WTC11 (cell line): ENCODE results near the gene CNIH3. TPM values are rescaled to one million over a fixed set of nuclear protein-coding genes. Genes with fewer than 3 reads are reported as not detected.
A peak's percentile ranks its signal among the peaks of the same experiment; 100 is the strongest.

Experiments
- FOXP1 ChIP-seq: sonication (generic); formaldehyde crosslinking; IDR thresholded peaks from 2 replicates; pipeline ENCODE4 v1.8.0; 2022; ENCODE audit warnings: missing genetic modification reagents, mild to moderate bottlenecking, moderate library complexity, borderline replicate concordance
- IRF2 ChIP-seq: sonication (generic); formaldehyde crosslinking; IDR thresholded peaks from 2 replicates; pipeline ENCODE4 v1.8.0; 2022; ENCODE audit warnings: low read depth, missing genetic modification reagents, borderline replicate concordance
- NFATC4 ChIP-seq: fragments of 250-450 bp; sonication (Bioruptor Pico); IDR thresholded peaks from 2 replicates; pipeline ENCODE4 v1.9.0; 2021; ENCODE audit warnings: mild to moderate bottlenecking
- NFE2L1 ChIP-seq: sonication (generic); formaldehyde crosslinking; IDR thresholded peaks from 2 replicates; pipeline ENCODE4 v1.8.1; 2023; ENCODE audit warnings: missing genetic modification reagents
- NR2C2 ChIP-seq: sonication (generic); formaldehyde crosslinking; IDR thresholded peaks from 2 replicates; pipeline ENCODE4 v1.8.0; 2022; ENCODE audit warnings: mild to moderate bottlenecking, missing genetic modification reagents
- TEAD1 ChIP-seq: sonication (generic); formaldehyde crosslinking; IDR thresholded peaks from 2 replicates; pipeline ENCODE4 v1.8.0; 2022; ENCODE audit warnings: mild to moderate bottlenecking, missing genetic modification reagents
- TP53 ChIP-seq: sonication (generic); formaldehyde crosslinking; IDR thresholded peaks from 2 replicates; pipeline ENCODE4 v1.8.1; 2023; ENCODE audit warnings: mild to moderate bottlenecking, missing genetic modification reagents
- ZNF121 ChIP-seq: sonication (generic); formaldehyde crosslinking; IDR thresholded peaks from 2 replicates; pipeline ENCODE4 v1.8.0; 2023; ENCODE audit warnings: missing genetic modification reagents
- ZNF219 ChIP-seq: sonication (generic); formaldehyde crosslinking; IDR thresholded peaks from 2 replicates; pipeline ENCODE4 v1.8.0; 2023; ENCODE audit warnings: missing genetic modification reagents, mild to moderate bottlenecking, borderline replicate concordance
- ZNF232 ChIP-seq: sonication (generic); formaldehyde crosslinking; IDR thresholded peaks from 2 replicates; pipeline ENCODE4 v1.8.0; 2022; ENCODE audit warnings: mild to moderate bottlenecking, missing genetic modification reagents
- ZNF416 ChIP-seq: fragments of 250-450 bp; sonication (Bioruptor Pico); IDR thresholded peaks from 2 replicates; pipeline ENCODE4 v1.9.0; 2021; ENCODE audit warnings: mild to moderate bottlenecking, inconsistent platforms
- ZNF671 ChIP-seq: fragments of 250-450 bp; sonication (Bioruptor Pico); IDR thresholded peaks from 2 replicates; pipeline ENCODE4 v1.8.0; 2021; ENCODE audit warnings: mild to moderate bottlenecking
- total RNA-seq: library from RNA; stranded (reverse); gene quantifications from 3 replicates; pipeline ENCODE4 v1.2.3, GENCODE V29; 2021
- TF ChIP-seq, protein P1 (sequence below): fragments of 200-600 bp; IDR thresholded peaks from 2 replicates; pipeline ENCODE4 v1.8.0; 2022; ENCODE audit warnings: antibody characterized with exemption
- TF ChIP-seq, protein P2 (sequence below): fragments of 250-450 bp; sonication (Bioruptor Pico); IDR thresholded peaks from 2 replicates; pipeline ENCODE4 v1.9.0; 2021; ENCODE audit warnings: mild to moderate bottlenecking, borderline replicate concordance
- TF ChIP-seq, protein P3 (sequence below): sonication (generic); formaldehyde crosslinking; IDR thresholded peaks from 2 replicates; pipeline ENCODE4 v1.8.0; 2022; ENCODE audit warnings: mild to moderate bottlenecking, missing genetic modification reagents
- TF ChIP-seq, protein P4 (sequence below): sonication (generic); formaldehyde crosslinking; conservative IDR thresholded peaks from 2 replicates; pipeline ENCODE4 v1.8.1; 2022; ENCODE audit warnings: mild to moderate bottlenecking, missing genetic modification reagents
- TF ChIP-seq, protein P5 (sequence below): fragments of 250-450 bp; sonication (Bioruptor Pico); IDR thresholded peaks from 2 replicates; pipeline ENCODE4 v1.8.0; 2021; ENCODE audit warnings: mild to moderate bottlenecking
- TF ChIP-seq, protein P6 (sequence below): fragments of 250-450 bp; sonication (Bioruptor Pico); IDR thresholded peaks from 2 replicates; pipeline ENCODE4 v1.9.0; 2021; ENCODE audit warnings: mild to moderate bottlenecking
- TF ChIP-seq, protein P7 (sequence below): sonication (generic); formaldehyde crosslinking; IDR thresholded peaks from 2 replicates; pipeline ENCODE4 v1.8.1; 2022; ENCODE audit warnings: mild to moderate bottlenecking, missing genetic modification reagents, moderate library complexity, borderline replicate concordance
- TF ChIP-seq, protein P8 (sequence below): sonication (generic); formaldehyde crosslinking; IDR thresholded peaks from 2 replicates; pipeline ENCODE4 v1.8.0; 2023; ENCODE audit warnings: mild to moderate bottlenecking, missing genetic modification reagents
- TF ChIP-seq, protein P9 (sequence below): sonication (generic); formaldehyde crosslinking; IDR thresholded peaks from 2 replicates; pipeline ENCODE4 v1.8.0; 2022; ENCODE audit warnings: missing genetic modification reagents

Gene CNIH3
- total RNA-seq, 1 experiment from 2014 or later, result 8.1 TPM

DNA sequence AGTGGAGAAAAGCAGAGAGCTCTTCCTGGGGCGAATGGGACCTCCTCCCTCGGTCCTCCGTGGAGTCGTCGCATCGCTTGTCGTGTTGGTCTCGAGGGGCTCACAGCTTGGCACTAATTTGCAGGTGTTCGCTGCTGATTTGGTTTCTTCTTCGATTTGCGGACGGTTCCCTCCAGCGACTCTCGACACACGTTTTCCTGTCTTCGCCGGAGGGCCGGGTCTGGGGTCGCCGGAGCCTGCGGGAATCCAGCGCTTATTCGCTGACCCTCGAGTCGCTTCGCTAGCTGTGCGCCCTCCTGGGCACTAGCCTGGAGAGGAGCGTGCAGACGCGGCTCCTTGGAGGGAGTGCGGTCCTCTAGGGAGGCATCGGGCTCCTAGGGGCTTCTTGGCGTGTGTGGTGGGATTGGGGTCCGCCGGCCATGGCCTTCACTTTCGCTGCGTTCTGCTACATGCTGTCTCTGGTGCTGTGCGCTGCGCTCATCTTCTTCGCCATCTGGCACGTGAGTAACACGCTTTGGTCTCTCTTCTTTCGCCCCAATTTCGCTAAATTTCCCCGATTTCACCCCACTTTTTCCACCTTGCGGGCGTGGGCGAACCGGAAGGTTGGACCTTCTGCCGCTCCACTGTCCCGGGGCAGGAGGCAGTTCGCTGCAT, 766 bp downstream of the CNIH3 start (continued):
- TF ChIP-seq, protein P1, sequence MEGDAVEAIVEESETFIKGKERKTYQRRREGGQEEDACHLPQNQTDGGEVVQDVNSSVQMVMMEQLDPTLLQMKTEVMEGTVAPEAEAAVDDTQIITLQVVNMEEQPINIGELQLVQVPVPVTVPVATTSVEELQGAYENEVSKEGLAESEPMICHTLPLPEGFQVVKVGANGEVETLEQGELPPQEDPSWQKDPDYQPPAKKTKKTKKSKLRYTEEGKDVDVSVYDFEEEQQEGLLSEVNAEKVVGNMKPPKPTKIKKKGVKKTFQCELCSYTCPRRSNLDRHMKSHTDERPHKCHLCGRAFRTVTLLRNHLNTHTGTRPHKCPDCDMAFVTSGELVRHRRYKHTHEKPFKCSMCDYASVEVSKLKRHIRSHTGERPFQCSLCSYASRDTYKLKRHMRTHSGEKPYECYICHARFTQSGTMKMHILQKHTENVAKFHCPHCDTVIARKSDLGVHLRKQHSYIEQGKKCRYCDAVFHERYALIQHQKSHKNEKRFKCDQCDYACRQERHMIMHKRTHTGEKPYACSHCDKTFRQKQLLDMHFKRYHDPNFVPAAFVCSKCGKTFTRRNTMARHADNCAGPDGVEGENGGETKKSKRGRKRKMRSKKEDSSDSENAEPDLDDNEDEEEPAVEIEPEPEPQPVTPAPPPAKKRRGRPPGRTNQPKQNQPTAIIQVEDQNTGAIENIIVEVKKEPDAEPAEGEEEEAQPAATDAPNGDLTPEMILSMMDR, result no peak
- TF ChIP-seq ZNF219 (CRISPR knock-in tag) (no peak; the same call in 1 of the 2 replicates), TP53 (CRISPR knock-in tag) (0 out of 2 replicates have a peak, but pooled peaks have one; percentile 54), IRF2 (CRISPR knock-in tag) (0 out of 2 replicates have a peak, but pooled peaks have one; percentile 44), ZNF121 (no peak), NR2C2 (peak; percentile 46; the same call in 1 of the 2 replicates), NFATC4 (CRISPR knock-in tag) (no peak), ZNF232 (CRISPR knock-in tag) (no peak), ZNF416 (CRISPR knock-in tag) (no peak), ZNF671 (CRISPR knock-in tag) (no peak), FOXP1 (CRISPR knock-in tag) (peak; percentile 55; the same call in 1 of the 2 replicates), NFE2L1 (CRISPR knock-in tag) (peak; percentile 35; the same call in 1 of the 2 replicates), TEAD1 (CRISPR knock-in tag) (no peak)
- TF ChIP-seq, protein P2, sequence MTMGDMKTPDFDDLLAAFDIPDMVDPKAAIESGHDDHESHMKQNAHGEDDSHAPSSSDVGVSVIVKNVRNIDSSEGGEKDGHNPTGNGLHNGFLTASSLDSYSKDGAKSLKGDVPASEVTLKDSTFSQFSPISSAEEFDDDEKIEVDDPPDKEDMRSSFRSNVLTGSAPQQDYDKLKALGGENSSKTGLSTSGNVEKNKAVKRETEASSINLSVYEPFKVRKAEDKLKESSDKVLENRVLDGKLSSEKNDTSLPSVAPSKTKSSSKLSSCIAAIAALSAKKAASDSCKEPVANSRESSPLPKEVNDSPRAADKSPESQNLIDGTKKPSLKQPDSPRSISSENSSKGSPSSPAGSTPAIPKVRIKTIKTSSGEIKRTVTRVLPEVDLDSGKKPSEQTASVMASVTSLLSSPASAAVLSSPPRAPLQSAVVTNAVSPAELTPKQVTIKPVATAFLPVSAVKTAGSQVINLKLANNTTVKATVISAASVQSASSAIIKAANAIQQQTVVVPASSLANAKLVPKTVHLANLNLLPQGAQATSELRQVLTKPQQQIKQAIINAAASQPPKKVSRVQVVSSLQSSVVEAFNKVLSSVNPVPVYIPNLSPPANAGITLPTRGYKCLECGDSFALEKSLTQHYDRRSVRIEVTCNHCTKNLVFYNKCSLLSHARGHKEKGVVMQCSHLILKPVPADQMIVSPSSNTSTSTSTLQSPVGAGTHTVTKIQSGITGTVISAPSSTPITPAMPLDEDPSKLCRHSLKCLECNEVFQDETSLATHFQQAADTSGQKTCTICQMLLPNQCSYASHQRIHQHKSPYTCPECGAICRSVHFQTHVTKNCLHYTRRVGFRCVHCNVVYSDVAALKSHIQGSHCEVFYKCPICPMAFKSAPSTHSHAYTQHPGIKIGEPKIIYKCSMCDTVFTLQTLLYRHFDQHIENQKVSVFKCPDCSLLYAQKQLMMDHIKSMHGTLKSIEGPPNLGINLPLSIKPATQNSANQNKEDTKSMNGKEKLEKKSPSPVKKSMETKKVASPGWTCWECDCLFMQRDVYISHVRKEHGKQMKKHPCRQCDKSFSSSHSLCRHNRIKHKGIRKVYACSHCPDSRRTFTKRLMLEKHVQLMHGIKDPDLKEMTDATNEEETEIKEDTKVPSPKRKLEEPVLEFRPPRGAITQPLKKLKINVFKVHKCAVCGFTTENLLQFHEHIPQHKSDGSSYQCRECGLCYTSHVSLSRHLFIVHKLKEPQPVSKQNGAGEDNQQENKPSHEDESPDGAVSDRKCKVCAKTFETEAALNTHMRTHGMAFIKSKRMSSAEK (CRISPR knock-in tag), result no peak
- TF ChIP-seq, protein P3, sequence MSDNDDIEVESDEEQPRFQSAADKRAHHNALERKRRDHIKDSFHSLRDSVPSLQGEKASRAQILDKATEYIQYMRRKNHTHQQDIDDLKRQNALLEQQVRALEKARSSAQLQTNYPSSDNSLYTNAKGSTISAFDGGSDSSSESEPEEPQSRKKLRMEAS (CRISPR knock-in tag), result 0 out of 2 replicates have a peak, but pooled peaks have one; percentile 34
- TF ChIP-seq, protein P4, sequence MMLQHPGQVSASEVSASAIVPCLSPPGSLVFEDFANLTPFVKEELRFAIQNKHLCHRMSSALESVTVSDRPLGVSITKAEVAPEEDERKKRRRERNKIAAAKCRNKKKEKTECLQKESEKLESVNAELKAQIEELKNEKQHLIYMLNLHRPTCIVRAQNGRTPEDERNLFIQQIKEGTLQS (CRISPR knock-in tag), result no peak
- TF ChIP-seq, protein P5, sequence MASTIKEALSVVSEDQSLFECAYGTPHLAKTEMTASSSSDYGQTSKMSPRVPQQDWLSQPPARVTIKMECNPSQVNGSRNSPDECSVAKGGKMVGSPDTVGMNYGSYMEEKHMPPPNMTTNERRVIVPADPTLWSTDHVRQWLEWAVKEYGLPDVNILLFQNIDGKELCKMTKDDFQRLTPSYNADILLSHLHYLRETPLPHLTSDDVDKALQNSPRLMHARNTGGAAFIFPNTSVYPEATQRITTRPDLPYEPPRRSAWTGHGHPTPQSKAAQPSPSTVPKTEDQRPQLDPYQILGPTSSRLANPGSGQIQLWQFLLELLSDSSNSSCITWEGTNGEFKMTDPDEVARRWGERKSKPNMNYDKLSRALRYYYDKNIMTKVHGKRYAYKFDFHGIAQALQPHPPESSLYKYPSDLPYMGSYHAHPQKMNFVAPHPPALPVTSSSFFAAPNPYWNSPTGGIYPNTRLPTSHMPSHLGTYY (CRISPR knock-in tag), result no peak
- TF ChIP-seq, protein P6, sequence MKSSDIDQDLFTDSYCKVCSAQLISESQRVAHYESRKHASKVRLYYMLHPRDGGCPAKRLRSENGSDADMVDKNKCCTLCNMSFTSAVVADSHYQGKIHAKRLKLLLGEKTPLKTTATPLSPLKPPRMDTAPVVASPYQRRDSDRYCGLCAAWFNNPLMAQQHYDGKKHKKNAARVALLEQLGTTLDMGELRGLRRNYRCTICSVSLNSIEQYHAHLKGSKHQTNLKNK (CRISPR knock-in tag), result no peak
- TF ChIP-seq, protein P7, sequence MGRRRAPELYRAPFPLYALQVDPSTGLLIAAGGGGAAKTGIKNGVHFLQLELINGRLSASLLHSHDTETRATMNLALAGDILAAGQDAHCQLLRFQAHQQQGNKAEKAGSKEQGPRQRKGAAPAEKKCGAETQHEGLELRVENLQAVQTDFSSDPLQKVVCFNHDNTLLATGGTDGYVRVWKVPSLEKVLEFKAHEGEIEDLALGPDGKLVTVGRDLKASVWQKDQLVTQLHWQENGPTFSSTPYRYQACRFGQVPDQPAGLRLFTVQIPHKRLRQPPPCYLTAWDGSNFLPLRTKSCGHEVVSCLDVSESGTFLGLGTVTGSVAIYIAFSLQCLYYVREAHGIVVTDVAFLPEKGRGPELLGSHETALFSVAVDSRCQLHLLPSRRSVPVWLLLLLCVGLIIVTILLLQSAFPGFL (CRISPR knock-in tag), result no peak
- TF ChIP-seq, protein P8, sequence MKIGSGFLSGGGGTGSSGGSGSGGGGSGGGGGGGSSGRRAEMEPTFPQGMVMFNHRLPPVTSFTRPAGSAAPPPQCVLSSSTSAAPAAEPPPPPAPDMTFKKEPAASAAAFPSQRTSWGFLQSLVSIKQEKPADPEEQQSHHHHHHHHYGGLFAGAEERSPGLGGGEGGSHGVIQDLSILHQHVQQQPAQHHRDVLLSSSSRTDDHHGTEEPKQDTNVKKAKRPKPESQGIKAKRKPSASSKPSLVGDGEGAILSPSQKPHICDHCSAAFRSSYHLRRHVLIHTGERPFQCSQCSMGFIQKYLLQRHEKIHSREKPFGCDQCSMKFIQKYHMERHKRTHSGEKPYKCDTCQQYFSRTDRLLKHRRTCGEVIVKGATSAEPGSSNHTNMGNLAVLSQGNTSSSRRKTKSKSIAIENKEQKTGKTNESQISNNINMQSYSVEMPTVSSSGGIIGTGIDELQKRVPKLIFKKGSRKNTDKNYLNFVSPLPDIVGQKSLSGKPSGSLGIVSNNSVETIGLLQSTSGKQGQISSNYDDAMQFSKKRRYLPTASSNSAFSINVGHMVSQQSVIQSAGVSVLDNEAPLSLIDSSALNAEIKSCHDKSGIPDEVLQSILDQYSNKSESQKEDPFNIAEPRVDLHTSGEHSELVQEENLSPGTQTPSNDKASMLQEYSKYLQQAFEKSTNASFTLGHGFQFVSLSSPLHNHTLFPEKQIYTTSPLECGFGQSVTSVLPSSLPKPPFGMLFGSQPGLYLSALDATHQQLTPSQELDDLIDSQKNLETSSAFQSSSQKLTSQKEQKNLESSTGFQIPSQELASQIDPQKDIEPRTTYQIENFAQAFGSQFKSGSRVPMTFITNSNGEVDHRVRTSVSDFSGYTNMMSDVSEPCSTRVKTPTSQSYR (CRISPR knock-in tag), result 0 out of 2 replicates have a peak, but pooled peaks have one; percentile 29
- TF ChIP-seq, protein P9, sequence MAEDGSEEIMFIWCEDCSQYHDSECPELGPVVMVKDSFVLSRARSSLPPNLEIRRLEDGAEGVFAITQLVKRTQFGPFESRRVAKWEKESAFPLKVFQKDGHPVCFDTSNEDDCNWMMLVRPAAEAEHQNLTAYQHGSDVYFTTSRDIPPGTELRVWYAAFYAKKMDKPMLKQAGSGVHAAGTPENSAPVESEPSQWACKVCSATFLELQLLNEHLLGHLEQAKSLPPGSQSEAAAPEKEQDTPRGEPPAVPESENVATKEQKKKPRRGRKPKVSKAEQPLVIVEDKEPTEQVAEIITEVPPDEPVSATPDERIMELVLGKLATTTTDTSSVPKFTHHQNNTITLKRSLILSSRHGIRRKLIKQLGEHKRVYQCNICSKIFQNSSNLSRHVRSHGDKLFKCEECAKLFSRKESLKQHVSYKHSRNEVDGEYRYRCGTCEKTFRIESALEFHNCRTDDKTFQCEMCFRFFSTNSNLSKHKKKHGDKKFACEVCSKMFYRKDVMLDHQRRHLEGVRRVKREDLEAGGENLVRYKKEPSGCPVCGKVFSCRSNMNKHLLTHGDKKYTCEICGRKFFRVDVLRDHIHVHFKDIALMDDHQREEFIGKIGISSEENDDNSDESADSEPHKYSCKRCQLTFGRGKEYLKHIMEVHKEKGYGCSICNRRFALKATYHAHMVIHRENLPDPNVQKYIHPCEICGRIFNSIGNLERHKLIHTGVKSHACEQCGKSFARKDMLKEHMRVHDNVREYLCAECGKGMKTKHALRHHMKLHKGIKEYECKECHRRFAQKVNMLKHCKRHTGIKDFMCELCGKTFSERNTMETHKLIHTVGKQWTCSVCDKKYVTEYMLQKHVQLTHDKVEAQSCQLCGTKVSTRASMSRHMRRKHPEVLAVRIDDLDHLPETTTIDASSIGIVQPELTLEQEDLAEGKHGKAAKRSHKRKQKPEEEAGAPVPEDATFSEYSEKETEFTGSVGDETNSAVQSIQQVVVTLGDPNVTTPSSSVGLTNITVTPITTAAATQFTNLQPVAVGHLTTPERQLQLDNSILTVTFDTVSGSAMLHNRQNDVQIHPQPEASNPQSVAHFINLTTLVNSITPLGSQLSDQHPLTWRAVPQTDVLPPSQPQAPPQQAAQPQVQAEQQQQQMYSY (CRISPR knock-in tag), result no peak
